Transverse colon (tissue), 3 donors: ENCODE results near the gene TEKT2.

ENCODE experiments used
- POLR2A ChIP-seq: fragments of 450-650 bp; IDR thresholded peaks from one replicate; pipeline ENCODE4 v1.6.1; 2016; ENCODE audit warnings: antibody characterized with exemption, mild to moderate bottlenecking, moderate library complexity
- TF ChIP-seq, protein P1 (sequence below), 5 experiments: fragments of 200-600 bp in 3 of 5; fragments of 450-650 bp in 2 of 5; sonication (generic) in 3 of 5; IDR thresholded peaks; 1 replicate in 2 of 5; 2 replicates in 3 of 5; pipeline ENCODE4 v1.5.1; 2016 to 2017; ENCODE audit warnings: antibody characterized with exemption in 5 of 5, inconsistent platforms in 3 of 5, mild to moderate bottlenecking in 2 of 5, moderate library complexity in 1 of 5

DNA sequence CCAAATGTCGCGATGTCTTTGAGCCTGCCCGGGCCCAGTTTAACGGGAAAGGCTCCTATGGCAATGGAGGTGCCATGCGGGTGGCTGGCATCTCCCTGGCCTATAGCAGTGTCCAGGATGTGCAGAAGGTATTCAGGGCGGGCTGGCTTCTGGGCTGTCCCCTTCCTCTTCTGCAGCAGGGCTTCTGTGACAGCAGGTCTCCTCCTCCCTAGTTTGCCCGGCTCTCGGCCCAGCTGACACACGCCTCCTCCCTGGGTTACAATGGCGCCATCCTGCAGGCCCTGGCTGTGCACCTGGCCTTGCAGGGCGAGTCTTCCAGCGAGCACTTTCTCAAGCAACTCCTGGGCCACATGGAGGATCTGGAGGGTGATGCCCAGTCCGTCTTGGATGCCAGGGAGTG lies 7.8 kb downstream of the TEKT2 start:
- TF ChIP-seq POLR2A, result no peak
- TF ChIP-seq, protein P1, sequence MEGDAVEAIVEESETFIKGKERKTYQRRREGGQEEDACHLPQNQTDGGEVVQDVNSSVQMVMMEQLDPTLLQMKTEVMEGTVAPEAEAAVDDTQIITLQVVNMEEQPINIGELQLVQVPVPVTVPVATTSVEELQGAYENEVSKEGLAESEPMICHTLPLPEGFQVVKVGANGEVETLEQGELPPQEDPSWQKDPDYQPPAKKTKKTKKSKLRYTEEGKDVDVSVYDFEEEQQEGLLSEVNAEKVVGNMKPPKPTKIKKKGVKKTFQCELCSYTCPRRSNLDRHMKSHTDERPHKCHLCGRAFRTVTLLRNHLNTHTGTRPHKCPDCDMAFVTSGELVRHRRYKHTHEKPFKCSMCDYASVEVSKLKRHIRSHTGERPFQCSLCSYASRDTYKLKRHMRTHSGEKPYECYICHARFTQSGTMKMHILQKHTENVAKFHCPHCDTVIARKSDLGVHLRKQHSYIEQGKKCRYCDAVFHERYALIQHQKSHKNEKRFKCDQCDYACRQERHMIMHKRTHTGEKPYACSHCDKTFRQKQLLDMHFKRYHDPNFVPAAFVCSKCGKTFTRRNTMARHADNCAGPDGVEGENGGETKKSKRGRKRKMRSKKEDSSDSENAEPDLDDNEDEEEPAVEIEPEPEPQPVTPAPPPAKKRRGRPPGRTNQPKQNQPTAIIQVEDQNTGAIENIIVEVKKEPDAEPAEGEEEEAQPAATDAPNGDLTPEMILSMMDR (IDR thresholded peaks at IDR 0.05), result no peak
